HuH-7.5 (cell line): ENCODE measurements around the gene CHRNA4.

Experiments
- DNase-seq: peaks from one replicate; pipeline ENCODE4 v3.0.0; 2011; ENCODE audit warnings: low spot score

CHRNA4 gene

DNA sequence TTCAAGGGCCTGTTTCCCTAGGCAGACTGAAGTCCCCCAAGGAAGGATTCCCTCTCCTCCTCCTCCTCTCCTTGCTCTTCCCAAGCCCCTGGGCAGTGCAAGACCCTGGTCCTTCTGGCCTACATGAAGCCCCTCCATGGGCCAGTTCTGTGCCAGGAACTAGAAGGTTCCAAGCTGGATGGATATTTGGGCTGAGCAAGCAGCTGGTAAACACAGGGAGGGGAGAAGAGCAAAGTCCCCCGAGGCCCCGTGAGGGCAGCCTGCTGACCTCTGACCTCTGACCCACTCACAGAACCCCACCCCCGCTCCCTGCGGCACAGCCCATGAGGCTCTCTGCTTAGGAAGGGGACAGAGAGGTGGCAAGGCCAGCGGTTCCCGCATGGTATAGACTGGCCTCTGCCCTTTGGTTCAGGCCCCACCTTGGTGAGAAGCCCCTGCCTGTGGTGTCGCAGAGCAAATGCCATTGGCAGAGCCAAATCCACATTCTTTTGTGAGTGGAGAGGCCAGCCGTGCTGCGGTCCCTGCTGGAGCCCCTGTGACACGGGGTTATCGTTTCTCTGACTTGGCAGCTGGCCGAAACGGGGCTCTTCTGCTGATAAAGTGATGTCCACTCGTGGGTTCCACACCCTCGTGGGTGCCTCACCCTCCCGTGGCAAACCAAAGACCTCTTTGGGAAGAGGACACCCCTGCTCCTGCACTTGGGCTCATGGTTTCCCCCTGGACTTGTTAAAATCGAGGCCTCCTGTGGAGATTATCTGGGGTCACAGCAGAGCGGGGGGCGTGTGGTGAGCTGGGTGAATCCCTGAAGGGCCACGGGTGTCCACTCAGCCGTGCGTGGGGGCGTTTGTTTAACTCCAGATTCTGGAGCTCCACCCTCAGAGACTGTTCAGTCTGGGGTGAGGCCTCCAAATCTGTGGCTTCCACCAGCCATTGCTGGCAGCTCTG lies 2.1 kb upstream of the CHRNA4 start:
- DNase-seq = no peak

DNA sequence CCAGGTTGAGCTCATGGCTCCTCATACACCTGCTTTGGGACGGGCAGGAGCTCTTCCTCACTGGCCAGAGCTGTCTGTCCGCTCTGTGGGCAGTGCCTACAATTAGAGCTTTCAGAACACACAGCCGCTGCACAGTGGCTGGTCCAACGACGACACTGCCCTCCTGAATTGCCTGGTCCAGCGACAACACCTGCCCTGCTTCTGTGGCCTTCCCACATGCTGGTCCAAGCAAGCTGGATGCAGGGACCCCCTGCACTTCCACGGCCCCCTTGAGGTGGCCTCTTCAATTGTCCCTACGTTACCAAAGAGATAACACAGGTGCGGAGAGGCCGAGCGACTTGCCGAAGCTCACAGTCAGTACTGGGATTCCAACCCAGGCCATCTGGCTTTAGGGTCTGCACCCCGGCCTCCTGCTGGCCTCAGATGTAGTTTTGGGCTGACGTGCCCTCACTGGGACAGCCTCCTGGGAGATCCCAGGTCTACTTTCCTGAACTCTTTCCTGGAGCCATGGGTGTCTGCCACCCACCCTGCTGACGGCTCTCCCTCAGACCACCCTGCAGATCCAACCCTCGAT lies 1.4 kb upstream of the CHRNA4 start:
- no peak for DNase-seq

DNA sequence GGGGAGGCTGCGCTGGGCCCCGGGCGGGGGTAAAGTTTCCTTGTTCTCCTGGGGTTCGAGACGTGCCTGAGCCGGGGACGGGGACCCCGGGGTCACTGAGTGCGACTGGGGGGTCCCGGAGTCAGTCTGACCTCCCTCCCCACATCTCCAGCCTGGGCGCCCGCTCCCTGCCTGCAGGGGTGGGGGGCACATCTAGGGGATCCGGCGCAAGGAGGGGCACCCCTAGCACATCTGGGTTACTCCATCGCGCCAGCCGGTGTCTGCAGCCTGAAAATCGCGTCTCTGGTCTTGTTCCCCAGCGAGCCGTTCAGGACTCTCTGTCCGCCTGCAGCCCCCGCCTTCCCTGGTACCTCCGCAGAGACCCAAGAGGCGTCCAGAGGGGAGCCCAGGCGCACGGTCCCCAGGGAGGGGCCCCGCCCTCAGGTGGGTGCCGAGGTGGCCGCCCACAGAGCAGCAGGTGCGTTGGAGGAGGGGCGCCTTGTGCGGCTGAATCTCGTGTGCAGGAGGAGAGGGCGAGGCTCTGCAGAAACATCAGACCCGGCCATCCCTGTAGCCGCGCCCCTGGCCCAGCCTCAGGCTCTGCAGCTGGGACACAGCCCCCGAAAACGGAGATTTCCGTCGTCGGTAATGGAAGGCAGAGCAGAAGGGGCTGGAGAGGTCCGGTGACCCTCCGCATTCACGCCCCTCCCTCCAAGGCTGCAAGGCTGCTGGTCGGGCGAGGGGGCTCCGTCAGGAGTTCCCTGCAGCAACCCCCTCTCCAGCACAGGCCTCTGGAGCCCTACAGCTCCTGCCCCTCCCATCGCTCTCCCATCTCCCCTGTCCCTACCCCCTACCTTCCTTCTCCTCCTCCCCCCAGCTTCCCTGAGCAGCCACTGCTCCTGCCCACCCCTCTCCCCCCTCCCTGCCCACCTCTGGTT lies 628 bp upstream of the CHRNA4 start:
- no peak for DNase-seq

DNA sequence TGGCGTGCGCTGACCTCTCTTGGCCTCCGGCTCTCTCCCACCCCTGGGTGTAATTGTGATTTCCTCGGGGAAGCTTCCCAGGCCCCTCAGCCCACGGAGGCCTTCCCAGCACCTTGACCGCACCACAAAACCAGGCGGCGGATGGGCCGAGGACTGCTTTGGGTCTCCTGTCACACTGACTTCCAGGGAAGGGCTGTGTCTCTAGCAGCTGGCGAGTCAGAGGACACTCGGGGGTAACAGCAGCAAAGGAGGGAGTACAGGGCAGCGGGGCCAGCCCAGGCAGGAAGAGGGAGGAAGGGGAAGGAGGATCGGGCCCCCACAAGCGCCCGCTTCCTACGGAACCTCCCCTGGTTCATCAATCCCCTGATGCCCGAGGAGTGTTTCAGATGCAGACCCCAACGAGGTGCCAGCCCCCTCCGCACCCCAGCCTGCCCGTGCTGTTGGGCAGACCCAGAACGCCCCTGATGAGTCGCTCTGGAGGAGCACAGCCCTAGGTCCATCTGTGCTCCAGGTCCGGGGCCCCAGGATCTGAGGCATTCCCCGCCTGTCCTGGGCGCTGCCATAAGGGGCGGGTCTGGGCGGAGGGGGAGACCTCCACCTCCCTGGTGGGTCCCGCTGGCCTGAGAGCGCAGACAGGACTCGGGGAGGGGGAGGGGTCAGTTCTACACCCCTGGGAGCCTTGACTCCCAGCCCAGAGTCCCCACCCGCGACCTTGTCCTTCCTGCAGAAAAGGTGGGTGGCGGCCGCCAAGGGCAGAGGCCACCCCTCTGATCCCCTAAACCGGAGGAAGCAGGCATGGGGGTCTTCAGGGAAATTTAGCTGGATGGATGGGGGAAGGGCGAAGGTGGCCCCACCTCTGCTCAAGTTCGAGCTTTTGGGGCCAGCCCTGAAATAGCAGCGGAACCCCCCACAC lies 956 bp downstream of the CHRNA4 start:
- DNase-seq = no peak

DNA sequence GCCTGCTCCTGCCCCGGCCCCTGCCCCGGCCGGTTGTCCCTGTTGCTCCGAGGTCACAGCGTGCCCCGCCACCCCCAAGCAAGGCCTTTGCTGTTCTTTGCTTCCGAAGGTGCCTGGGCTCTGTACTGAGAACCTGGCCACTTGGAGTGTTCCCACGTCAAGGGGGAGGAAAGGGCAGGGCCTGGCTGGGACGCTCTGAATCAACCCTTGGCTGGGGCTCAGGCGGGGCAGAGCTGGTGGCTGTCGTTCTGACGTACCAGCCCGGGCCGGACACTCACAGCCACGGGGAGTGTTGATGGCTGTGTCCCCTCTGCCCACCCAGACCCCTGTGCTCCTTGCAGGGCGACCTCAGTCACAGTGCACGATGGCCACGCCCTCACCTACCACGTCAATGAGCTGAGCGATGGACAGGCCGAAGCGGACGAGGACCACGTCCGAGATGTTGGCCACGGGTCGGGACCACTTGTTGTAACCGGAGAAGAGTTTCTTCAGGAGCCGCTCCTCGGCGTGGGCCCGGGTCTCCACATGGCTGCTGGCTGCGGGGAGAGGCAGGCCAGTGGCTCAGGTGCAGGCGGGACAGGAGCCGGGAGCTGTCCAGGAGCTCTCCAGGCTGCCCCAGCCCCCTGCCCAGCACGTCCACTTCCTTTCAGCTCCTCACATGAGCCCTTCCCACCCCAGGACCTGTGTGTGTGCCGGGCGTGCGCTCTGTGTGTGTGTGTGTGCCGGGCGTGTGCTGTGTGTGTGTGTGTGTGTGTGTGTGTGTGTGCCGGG lies 1.8 kb downstream of the CHRNA4 start:
- DNase-seq = no peak

DNA sequence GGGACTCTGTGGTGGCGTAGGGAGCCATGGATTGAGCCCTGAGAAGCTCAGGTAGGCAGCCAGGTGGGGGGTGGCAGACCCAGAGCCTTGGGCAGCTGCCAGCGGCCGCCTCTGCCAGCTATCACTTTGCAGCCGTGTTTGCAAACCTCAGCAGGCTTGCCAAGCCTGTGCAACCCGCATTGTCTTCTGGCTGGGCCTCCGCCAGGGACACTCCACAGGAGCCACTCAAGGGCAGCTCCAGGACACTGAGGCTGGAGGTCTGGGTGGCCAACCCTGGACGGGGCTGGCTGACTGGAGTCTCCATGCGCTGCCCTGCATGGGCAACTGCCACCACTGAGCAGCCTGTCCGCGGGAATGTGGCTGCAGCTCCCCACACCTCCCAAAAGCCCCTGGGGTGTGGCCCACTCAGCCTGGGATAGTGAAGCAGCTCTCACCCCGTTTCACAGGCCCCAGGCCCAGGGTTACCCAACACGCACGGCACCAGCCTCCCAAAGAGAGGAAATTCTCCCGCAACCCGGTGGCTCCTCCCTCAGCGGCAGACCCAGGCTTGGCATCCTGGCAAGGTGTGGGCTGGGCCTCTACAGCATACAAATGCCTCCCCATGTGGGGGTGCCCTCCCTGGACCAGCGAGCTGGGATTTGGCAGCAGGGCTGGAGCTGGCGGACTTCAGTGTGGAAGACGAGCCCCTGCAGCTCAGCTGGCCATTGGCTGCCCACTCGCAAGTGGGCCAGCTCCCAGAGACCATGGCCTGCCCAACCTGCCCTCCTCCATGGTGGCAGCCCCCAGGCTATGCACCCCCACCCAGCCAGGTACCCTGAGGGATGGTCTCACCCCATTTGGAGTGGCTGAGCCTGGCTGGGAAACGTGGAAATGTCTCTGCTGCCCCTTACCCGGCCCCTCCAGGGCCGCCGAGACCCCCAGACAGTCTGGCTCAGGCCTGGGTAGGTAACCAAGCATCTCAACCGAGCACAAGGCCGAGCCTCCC lies 2.9 kb downstream of the CHRNA4 start:
- DNase-seq = no peak

DNA sequence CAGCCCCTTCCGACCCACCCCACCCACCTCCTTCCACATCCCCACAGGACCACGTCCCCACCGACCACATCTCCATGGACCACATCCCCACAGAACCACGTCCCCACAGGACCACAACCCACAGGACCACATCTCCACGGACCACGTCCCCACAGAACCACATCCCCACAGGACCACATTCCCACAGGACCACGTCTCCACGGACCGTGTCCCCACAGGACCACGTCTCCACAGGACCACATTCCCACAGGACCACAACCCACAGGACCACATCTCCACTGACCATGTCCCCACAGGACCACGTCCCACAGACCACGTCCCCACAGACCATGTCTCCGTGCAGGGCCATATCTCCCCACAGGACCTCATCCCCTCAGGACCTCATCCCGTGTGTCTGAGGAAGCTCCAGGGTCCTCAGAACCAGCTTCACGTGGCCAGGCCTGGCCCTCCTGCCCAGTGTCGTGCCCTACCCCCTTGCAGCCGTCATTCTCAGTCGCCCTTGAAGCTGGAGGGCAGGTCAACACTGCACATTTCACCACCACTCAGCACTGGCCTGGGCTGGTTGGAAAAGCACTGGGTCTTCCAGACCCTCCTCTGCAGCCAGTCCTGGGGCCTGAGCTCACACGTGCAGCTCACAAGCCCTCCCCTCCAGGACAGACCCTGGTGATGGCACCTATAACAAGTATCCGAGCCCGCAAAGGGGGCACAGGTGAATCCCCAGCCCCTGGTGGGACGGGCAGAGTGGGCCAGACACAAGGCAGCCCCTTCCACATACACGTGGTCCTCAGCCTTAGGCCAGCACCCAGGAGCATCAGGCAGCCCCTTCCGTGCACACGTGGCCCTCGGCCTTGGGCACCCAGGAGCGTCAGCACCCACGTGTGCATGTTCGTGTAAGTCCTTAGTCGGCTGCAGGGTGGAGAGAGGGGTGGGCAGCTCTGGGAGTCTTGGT lies 3.9 kb downstream of the CHRNA4 start:
- DNase-seq = no peak

DNA sequence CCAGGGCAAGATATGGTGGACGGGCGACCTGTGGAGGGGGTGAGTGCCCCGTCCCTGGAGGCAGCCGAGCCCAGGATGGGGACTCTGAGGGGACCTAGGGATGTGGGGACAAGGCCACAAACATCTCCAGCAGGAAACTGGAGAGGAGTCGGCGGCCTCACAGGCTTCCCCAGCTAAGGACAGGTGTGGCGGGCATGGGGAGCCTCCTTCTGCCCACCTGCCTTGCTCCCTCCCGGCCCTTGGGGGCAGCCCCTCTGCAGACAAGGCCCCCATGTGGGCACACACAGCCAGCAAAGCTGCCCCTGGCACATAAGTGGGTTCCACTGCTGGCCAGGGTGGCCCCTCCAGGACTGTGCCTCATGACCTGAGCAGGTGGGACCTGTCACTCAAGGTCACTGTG lies 4.6 kb downstream of the CHRNA4 start:
- DNase-seq = no peak

DNA sequence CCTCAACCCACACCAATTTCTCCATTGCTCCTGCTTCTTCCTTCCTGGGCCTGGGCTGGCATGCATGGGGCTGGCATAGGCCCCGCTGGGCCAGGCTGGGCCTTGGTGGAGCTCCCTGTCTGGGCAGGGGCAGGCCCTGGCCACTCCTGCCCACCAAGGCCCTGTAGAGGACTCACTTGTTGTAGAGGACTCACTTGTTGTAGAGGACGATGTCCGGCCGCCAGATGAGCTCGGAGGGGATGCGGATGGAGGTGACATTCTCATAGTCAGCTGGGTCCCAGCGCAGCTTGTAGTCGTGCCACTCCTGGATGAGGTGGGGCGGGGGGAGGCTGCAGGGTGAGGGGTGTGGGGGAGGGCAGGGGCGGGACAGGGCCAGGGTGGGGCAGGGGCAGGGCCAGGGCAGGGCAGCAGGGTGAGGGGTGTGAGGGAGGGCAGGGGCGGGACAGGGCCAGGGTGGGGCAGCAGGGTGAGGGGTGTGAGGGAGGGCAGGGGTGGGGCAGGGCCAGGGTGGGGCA lies 5.3 kb downstream of the CHRNA4 start:
- DNase-seq = no peak

DNA sequence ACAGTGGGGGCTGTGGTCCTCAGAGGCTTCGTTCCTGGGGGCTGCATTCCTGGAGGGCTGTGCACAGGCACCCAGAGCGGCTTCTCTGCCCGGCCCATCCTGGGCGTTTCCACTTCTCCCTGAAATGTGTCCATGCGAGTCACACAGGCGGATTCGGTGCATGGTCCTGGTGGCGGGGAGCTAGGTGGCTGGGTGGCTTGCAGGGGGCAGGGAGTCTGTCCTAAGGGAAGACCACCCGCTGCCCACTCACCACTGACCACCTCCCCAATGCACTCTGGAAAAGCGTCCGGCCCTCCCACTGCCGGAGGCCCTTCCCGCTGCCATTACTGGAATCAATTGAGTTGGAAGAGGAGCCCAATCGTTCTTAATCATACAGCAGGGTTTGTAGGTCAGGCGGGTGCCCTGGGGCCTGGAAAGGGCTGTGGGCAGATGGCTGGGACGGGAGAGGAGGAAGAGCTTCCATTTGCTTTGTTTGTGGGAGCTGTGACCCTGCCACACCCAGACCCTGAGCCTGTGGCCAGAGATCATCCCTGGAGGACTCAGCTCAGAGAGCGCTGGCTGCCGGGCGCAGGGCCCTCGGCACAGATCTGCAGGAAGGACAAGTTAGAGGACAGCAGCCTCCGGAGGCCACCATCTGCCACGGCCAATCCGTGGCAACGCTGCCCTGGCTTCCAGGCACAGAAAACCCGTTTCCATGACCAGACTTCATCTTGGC lies 6.4 kb downstream of the CHRNA4 start:
- DNase-seq = no peak

DNA sequence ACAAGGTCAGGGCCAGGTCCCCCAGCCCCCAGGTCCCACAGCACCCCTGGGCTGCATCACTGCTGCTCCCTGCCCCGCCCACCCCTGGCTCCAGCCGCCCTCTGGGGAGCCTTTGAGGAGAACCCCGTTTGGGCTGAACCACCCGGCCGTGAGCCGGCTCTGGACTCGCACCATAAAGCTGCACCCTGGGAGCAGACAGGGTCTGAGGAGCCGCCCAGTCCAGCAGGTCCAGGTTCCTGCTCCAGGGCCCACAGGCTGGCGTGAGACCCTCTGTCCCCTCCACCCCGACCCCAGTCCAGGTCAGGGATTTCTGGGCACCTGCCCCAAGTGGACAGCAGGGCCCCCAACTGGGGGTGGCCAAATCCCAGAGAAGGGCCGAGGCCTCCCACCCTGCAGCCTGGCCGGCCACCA lies 8.3 kb downstream of the CHRNA4 start:
- DNase-seq = no peak

DNA sequence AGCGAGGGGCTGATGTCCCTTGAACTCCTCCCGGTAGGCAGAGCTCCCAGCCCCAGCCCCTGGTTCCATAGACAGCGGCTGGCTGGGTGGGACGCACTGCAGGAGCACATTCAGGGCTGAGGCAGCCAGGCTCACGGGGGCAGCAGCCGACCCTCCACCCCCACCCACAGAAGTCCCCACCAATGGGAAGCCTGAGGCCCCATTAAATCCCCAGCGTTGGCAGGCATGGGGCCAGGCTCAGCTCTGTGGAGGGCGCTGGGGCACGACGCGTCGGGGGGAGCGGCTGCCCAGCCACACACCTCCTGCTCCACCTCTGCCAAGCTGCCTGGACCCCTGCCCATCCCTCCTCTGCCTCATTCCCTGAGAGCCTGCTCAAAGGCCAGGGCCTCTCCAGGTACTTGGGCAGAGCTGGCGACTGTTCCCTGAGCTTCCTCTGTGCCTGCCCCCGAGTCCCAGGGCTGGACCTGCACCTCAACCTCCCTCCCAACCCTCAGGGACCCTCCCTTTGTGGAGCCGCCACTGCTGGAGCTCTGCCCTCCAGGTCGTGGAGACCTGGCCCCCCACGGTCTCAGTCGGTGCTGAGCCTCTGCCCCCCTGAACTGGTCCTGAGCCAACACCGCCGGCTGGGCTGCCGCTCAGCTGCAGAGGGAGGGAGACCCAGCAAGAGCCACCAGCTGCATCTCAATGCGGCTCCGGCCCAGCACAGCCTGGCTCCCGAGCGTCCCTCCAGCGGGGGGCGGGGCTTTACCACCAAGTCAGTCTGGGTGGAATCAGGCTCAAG lies 9.1 kb downstream of the CHRNA4 start:
- DNase-seq = no peak

DNA sequence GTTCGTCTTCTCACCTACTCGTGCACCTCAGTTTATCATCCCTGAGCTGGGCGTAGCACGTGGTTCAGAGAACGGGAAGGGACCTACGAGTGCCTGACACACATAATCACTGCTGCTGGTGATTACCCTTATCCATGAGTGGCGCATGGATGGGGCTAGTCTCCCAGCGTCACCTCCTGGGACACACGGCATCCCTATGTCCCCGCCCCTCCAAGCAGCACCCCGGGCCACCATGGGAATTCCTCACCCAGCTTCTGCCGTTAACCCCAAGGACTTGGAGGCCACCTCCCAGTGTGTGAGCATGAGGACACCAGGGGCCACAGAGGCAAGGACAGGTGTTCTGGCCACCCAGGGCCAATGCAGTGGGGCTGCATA lies 9.8 kb downstream of the CHRNA4 start:
- DNase-seq = no peak

DNA sequence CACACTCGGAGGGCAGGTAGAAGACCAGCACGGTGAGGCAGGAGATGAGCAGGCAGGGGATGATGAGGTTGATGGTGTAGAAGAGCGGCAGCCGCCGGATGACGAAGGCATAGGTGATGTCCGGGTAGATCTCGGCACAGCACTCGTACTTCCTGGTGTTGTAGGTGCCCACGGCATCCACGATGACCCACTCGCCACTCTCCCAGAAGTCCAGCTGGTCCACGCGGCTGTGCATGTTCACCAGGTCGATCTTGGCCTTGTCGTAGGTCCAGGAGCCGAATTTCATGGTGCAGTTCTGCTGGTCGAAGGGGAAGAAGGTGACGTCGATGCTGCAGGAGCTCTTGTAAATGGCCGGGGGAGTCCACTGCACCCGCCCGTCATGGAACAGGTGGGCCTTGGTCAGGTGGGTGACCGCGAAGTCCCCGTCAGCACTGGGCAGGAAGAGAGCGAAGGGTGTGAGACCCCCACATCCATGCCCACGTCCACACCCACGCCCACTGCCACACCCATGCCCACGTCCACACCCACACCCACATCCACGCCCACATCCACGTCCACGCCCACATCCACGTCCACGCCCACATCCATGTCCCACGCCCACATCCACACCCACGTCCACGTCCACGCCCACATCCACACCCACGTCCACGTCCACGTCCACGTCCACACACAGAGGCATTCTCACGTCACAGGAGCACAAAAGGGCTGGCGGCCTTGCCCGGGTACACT lies 10.4 kb downstream of the CHRNA4 start:
- DNase-seq = no peak

DNA sequence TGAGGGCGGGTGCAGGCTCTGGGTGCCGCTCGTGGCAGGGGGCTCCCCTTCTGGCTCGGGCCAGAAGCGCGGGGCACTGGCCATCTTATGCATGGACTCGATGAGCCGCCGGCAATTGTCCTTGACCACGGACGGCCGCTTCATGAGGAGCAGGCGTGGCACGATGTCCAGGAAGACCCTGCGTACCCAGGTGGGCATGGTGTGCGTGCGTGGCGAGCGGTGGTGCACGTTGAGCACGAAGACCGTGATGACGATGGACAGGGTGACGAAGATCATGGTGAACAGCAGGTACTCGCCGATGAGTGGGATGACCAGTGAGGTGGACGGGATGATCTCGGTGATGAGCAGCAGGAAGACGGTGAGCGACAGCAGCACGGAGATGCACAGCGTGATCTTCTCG lies 11.0 kb downstream of the CHRNA4 start:
- DNase-seq = no peak

DNA sequence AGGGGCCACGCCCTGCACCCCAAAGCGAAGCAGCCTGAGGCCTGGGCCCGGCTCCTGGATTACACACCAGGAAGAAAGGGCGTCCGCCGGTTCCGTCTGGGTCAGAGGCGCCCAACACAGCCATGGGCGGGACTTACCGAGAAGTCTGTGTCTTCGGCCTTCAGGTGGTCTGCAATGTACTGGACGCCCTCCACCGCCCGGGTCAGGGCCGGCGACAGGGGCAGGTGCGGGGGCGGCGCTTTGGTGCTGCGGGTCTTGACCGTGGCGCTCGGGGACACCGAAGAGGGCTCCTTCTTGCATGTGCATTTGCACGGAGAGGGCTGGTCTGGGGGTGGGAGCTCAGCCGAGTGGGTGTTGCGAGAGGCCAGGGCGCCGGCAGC lies 11.6 kb downstream of the CHRNA4 start:
- DNase-seq = no peak
